ENCODE measurements around the gene NAB2. TPM values are rescaled to one million over a fixed set of nuclear protein-coding genes. Genes with fewer than 3 reads are reported as not detected.

Gene NAB2
- total and polyA plus RNA-seq, 9 of the 15 experiments (the other 6 are each of a cell fraction or from before 2014, with no cell fraction given) = 0.45 to 40.9 (median 20.4) TPM

DNA sequence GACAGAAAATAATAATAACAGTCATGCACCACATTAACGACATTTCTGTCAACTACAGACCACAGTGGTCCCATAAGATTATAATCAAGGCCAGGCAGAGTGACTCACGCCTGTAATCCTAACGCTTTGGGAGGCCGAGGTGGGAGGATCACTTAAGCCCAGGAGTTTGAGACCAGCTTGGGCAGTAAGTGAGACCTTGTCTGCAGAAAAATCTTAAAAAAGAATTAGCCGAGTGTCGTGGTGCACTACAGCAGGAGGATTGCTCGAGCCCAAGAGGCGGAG is 8.6 kb downstream of the NAB2 start:
- Histone ChIP-seq H3K27me3 (ENCODE audit: control insufficient read depth in 2 of 2, insufficient read depth in 2 of 2, low read length in 2 of 2) (no peaks in the 10 kb centered on the region; a peak in 1 of 5 replicates), H3K9me1 (ENCODE audit: control insufficient read depth, insufficient read depth, low read length) (no peaks in the 10 kb centered on the region), H3K4me2 (ENCODE audit: insufficient read depth, low read length) (no peak overlapping the region), H2AFZ (ENCODE audit: low read depth, low read length) (peak overlapping the region; percentile 24; the same call in 1 of the 2 replicates), H3K79me2 (ENCODE audit: control insufficient read depth, insufficient read depth, low read length) (peaks cover 7% of the 10 kb centered on the region; the same call in 2 of the 3 replicates), H3K9ac (ENCODE audit: insufficient read depth in 1 of 2, low read depth in 2 of 2, low read length in 2 of 2) (peak overlapping the region; percentile 20 to 65; a peak in 2 of 4 replicates), H3K4me3 (no peak overlapping the region), H3K4me1 (replicated peaks in 1 of 2; ENCODE audit: control insufficient read depth in 2 of 2, insufficient read depth in 2 of 2, low read length in 2 of 2) (peaks cover 42 to 59% of the 10 kb centered on the region in 2 experiments), H3K9me3 (replicated peaks; ENCODE audit: control insufficient read depth, insufficient read depth, low read depth, low read length) (no peaks in the 10 kb centered on the region), H3K36me3 (ENCODE audit: control insufficient read depth, insufficient read depth, low read length) (peaks cover 64% of the 10 kb centered on the region), H3K27ac (ENCODE audit: extremely low read depth, low read depth, low read length) (peak overlapping the region; percentile 52), H4K20me1 (replicated peaks; ENCODE audit: control insufficient read depth, insufficient read depth, low read length) (no peaks in the 10 kb centered on the region; the same call in 1 of the 2 replicates)
- intact Hi-C loops (cut with micrococcal nuclease) = no loop called here
- POLR2A ChIA-PET = interaction anchor here (0.6 to 5.1 kb wide), 8 partner anchors 8 to 63 kb away, joined by 3 to 32 read pairs (median 4); partner anchors contain the start of gene STAT6
- FAIRE-seq (peak; percentile 70), DNase-seq (ENCODE audit: extremely low read depth in 1 of 4, low spot score in 3 of 4) (peak in 3 of 4 experiments; percentile 11 to 59 (median 33)), ATAC-seq (no peak)
- no TSS peak for BruUV-seq (replicated peaks)
- in situ Hi-C loops (cut with MboI) = no loop called here
- CTCF ChIA-PET (ENCODE audit: low intra/inter-chr PET ratio) = no interaction called here
- WGBS (ENCODE audit: insufficient coverage, low coverage, missing lambda C conversion rate) = 17% methylated on average over 8 of the region's 8 CpGs
- TF ChIP-seq, protein P1, sequence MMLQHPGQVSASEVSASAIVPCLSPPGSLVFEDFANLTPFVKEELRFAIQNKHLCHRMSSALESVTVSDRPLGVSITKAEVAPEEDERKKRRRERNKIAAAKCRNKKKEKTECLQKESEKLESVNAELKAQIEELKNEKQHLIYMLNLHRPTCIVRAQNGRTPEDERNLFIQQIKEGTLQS (IDR thresholded peaks at IDR 0.05) = peak; percentile 76
- TF ChIP-seq, protein P1 (CRISPR knock-in tag; conservative IDR thresholded peaks at IDR 0.05) = no peak; the same call in 1 of the 2 replicates
- TF ChIP-seq MCM5 (IDR thresholded peaks at IDR 0.05; ENCODE audit: low read depth) (no peak), TEAD4 (IDR thresholded peaks at IDR 0.05; ENCODE audit: low read length) (peak; percentile 18; the same call in 1 of the 2 replicates), TEAD4 (CRISPR knock-in tag; IDR thresholded peaks at IDR 0.05; ENCODE audit: borderline replicate concordance) (no peak), SMARCA4 (IDR thresholded peaks at IDR 0.05) (peak; percentile 72), MTA3 (IDR thresholded peaks at IDR 0.05; ENCODE audit: borderline replicate concordance) (no peak), TAL1 (IDR thresholded peaks at IDR 0.05) (0 out of 2 replicates have a peak, but pooled peaks have one; percentile 9), DPF2 (IDR thresholded peaks at IDR 0.05) (peak; percentile 81), GATA2 (CRISPR knock-in tag; IDR thresholded peaks at IDR 0.05) (peak; percentile 67), EP300 (IDR thresholded peaks at IDR 0.05; ENCODE audit: low read length) (0 out of 2 replicates have a peak, but pooled peaks have one; percentile 17), FOSL1 (tag; conservative IDR thresholded peaks at IDR 0.05) (peak; percentile 87), MEIS2 (IDR thresholded peaks at IDR 0.05; ENCODE audit: partially characterized antibody) (peak; percentile 40), ZBTB7A (IDR thresholded peaks at IDR 0.05; ENCODE audit: borderline replicate concordance, control insufficient read depth, low read depth, low read length) (0 out of 2 replicates have a peak, but pooled peaks have one; percentile 18), POLR3A (IDR thresholded peaks at IDR 0.05; ENCODE audit: borderline replicate concordance, extremely low read depth, insufficient read depth, insufficient read length) (no peak), TCF7L2 (IDR thresholded peaks at IDR 0.05; ENCODE audit: low read depth, low read length) (no peak), SMARCC2 (IDR thresholded peaks at IDR 0.05; ENCODE audit: low read depth) (0 out of 2 replicates have a peak, but pooled peaks have one; percentile 31), SPI1 (IDR thresholded peaks at IDR 0.05; ENCODE audit: borderline replicate concordance, low read depth, low read length) (no peak), PURB (CRISPR knock-in tag; IDR thresholded peaks at IDR 0.05; ENCODE audit: low read depth) (no peak), JUND (IDR thresholded peaks at IDR 0.05; ENCODE audit: borderline replicate concordance, low read depth, low read length) (peak; percentile 83), JUND (tag; IDR thresholded peaks at IDR 0.05; ENCODE audit: borderline replicate concordance, low read depth, low read length) (peak; percentile 56; the same call in 1 of the 3 replicates)
- TF ChIP-seq, protein P2, sequence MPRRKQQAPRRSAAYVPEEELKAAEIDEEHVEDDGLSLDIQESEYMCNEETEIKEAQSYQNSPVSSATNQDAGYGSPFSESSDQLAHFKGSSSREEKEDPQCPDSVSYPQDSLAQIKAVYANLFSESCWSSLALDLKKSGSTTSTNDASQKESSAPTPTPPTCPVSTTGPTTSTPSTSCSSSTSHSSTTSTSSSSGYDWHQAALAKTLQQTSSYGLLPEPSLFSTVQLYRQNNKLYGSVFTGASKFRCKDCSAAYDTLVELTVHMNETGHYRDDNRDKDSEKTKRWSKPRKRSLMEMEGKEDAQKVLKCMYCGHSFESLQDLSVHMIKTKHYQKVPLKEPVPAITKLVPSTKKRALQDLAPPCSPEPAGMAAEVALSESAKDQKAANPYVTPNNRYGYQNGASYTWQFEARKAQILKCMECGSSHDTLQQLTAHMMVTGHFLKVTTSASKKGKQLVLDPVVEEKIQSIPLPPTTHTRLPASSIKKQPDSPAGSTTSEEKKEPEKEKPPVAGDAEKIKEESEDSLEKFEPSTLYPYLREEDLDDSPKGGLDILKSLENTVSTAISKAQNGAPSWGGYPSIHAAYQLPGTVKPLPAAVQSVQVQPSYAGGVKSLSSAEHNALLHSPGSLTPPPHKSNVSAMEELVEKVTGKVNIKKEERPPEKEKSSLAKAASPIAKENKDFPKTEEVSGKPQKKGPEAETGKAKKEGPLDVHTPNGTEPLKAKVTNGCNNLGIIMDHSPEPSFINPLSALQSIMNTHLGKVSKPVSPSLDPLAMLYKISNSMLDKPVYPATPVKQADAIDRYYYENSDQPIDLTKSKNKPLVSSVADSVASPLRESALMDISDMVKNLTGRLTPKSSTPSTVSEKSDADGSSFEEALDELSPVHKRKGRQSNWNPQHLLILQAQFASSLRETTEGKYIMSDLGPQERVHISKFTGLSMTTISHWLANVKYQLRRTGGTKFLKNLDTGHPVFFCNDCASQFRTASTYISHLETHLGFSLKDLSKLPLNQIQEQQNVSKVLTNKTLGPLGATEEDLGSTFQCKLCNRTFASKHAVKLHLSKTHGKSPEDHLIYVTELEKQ (CRISPR knock-in tag; IDR thresholded peaks at IDR 0.05) = no peak

Measured in K562 (cell line).